NB4 (cell line): Measurements from ENCODE around the gene CMTM1.

ENCODE experiments used
- POLR2A ChIP-seq: IDR thresholded peaks from 2 replicates; pipeline ENCODE4 v1.6.1; 2011; ENCODE audit warnings: mild to moderate bottlenecking; ENCODE audit not compliant: insufficient read length; ENCODE audit errors: extremely low read depth
- TF ChIP-seq, protein P1 (sequence below): IDR thresholded peaks from one replicate; pipeline ENCODE4 v1.5.1; 2012; ENCODE audit warnings: low read depth, low read length

DNA sequence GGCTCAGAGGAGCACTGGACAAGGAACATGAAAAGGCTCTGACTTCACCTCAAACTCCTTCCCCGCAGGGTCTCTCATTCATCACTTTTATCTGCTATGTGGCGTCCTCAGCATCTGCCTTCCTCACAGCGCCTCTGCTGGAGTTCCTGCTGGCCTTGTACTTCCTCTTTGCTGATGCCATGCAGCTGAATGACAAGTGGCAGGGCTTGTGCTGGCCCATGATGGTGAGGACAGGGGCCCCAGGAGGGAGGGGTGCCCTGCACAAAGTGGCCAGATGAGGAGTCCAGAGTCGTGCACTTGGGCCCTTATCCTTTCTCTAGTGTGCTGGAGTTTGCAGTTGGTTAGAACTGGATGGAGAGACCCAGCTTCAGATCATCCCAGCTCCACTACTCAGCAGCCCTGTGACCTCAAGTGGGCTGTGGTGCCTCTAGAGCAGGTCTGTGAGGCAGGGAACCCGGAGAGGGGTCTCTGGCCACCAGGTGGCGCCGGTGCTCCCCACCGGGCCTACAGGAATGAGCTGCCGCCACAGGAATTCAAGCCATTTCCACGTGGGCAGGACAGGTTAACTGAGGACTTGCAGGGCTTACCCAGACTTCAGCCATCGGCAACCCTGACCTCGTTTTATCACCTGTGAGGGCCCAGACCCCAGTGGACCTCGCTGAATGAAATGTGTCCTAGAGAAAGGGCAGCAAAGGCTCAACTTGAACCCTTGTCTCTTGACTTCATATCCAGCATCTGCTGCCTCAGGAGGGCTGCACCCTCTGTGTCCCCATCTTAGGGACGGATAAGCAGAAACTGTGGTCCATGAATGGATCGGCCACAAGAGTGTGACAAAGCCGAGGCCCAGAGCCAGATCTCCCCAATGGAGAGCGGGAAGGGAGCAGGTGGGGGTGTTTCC, 42.3 kb downstream of the CMTM1 start:
- TF ChIP-seq, protein P1, sequence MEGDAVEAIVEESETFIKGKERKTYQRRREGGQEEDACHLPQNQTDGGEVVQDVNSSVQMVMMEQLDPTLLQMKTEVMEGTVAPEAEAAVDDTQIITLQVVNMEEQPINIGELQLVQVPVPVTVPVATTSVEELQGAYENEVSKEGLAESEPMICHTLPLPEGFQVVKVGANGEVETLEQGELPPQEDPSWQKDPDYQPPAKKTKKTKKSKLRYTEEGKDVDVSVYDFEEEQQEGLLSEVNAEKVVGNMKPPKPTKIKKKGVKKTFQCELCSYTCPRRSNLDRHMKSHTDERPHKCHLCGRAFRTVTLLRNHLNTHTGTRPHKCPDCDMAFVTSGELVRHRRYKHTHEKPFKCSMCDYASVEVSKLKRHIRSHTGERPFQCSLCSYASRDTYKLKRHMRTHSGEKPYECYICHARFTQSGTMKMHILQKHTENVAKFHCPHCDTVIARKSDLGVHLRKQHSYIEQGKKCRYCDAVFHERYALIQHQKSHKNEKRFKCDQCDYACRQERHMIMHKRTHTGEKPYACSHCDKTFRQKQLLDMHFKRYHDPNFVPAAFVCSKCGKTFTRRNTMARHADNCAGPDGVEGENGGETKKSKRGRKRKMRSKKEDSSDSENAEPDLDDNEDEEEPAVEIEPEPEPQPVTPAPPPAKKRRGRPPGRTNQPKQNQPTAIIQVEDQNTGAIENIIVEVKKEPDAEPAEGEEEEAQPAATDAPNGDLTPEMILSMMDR: peak; percentile 92
- no peak for TF ChIP-seq POLR2A
